GM21381 (cell line): ENCODE data around the gene USP24.

ENCODE experiments used
- ATAC-seq: cut with Tn5 transposase; IDR thresholded peaks from one replicate; pipeline ENCODE4 v1.9.1; 2021; ENCODE audit warnings: mild to moderate bottlenecking, moderate library complexity; ENCODE audit not compliant: unreplicated experiment

USP24 gene

DNA sequence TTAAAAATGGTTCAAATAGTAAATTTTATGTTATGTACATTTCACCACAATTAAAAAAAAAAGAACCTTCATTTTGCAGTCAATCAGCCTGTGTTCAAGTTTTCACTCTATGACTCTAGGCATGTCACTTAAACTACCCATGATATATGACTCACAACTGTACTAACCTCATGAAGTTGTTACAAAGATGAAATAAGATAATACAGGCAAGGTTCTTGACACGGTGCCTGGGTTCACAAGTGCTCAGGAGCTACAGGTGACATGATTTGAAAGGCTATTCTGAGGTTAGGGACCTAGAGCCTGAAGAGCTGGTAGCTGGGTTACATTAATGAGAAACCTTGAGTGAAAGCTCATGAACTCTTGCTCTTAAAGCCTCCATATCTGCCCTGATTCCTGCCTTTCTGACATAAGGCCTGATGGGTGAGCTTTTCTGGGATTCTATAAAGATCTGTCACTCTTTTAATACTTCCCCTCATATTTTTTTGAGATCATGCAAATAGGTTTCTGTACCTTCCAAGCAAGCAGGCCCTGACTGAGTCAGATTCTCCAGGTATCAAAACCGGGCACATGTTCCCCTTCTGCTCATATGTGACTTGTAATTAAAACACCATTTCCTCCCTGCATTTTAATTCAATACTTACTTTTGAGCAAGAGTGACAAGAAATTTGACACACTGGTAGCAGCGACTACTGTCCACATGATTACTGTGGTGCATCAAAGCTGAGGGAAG is 141.8 kb downstream of the USP24 start:
- peak; percentile 66 for ATAC-seq

DNA sequence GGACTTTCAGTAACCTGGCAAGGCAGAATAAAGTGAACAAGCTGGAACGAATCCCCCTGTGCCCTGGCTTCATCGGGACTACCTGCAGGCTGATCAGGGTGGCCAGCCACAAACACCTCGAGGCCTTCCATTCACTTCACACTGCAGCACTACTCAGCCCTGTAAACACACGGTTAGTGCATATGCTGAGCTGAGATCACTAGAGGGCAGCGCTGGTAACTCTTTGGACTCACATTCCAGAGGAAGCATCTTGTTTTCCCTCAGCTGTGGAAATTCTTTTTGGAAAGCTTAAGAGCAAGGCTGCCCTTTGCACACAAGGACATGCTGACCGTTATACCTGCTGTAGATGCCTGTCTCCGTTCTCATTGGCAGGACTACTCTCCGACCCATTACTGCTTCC is 143.7 kb downstream of the USP24 start:
- no peak for ATAC-seq

DNA sequence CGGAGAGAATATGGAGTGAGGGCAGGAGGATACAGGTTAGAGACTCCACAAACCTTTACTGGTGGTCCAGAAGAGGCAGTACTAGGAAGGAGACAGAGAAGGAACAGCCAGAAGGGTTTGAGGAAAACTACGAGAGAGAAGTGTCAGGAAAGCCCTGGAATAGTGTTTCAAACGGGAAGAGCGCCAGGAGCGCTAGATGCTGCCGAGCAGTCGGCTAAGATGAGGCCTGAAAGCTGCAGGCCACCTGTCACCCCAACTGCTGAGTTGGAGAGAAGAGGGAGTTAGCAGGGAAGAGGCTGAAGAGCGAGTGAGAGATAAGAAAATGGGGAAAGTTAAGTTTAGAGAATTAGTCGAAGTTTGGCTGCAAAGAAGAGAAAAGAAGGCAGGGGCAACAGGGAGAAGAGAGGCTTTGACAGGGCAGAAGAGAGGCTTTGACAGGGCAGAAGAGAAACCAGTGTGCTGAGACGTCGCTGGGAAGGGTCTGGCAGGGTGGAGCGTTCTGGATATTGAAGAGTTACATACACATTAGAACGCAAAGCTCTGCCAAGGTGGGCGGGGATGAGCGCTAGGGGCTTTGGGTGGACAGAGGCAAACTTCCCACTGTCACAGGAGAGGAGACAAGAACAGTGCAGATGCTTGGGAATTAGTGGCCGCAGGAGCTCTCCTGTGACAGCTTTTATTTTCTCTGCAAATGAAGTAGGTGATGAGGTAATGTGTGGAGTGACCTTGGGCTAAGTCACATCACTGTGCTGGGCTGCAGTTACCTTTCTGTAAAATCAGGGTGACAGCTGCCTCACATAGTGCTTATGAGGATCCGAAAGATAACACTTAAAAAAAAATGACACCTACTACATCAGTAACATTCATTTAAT is 144.6 kb downstream of the USP24 start:
- no peak for ATAC-seq

- no peak for ATAC-seq
These were observed 145.9 kb downstream of the USP24 start for GRCh38 chr1:55069280-55069679.

- ATAC-seq: no peak
These were observed 146.5 kb downstream of the USP24 start for GRCh38 chr1:55068638-55069037.

GRCh38 chr1:55067914-55068313 is 147.2 kb downstream of the USP24 start:
- no peak for ATAC-seq

DNA sequence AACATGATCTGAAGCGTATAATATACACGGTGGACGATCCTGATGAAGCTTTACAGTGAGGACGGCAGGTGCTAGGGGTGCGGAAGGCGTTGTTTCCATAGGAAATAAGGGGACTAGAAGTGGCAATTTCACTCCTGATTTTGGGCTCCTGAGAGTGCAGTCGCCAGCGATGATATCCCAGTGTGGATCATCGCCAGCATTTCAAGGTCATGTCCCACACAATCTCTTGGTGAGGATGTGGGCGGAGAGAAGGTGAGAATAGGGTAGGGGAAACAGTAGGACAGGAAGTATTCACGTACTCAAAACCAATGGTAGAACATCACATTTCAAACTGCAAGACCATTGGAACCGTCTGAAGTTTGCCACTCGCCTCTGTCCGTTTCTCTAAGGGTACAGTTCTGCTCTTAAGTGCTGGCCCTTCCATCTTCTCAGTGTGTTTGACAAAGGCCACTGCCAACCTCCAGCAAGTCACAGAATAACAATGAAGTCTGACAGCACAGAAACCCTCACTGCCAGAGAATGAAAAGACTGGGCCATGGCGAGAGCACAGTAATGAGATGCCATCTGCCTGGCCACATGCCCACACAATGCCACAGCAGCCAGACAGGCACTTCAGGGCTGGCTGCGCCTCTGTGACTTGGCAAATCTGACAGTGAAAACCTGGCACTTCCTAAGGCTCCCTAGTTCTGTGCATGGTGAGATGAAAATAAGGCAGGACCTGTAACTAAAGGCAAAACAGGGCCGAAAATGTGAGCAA is 148.0 kb downstream of the USP24 start:
- ATAC-seq: no peak

- no peak for ATAC-seq
These were observed 149.5 kb downstream of the USP24 start for GRCh38 chr1:55065648-55066047.

DNA sequence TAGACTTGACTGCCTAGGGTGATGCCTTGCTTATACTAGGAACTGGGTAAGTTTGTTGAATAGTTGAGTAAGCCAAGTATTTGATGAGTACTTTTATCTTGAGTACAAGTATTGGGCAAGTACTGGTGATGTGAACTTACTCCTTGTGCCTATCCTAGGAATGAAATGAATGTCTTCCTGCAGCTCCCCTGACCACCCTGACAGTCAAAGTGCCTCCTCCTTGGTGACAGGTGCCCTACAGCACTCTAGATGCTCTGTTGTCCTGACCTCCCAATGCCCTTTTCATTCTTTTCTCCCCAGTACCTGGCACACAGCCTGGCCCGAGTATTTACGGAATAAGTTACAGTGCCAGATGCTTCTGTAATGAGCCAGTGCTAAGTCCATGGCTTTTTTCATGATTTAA is 150.3 kb downstream of the USP24 start:
- no peak for ATAC-seq

GRCh38 chr1:55064071-55064581 is 151.0 kb downstream of the USP24 start:
- ATAC-seq: no peak

GRCh38 chr1:55063577-55063942 is 151.6 kb downstream of the USP24 start:
- ATAC-seq: no peak

- no peak for ATAC-seq
These were observed 152.2 kb downstream of the USP24 start for GRCh38 chr1:55062801-55063576.

GRCh38 chr1:55061706-55062321 is 153.3 kb downstream of the USP24 start:
- ATAC-seq: no peak

- ATAC-seq: no peak
These were observed 154.0 kb downstream of the USP24 start for GRCh38 chr1:55061000-55061705.

DNA sequence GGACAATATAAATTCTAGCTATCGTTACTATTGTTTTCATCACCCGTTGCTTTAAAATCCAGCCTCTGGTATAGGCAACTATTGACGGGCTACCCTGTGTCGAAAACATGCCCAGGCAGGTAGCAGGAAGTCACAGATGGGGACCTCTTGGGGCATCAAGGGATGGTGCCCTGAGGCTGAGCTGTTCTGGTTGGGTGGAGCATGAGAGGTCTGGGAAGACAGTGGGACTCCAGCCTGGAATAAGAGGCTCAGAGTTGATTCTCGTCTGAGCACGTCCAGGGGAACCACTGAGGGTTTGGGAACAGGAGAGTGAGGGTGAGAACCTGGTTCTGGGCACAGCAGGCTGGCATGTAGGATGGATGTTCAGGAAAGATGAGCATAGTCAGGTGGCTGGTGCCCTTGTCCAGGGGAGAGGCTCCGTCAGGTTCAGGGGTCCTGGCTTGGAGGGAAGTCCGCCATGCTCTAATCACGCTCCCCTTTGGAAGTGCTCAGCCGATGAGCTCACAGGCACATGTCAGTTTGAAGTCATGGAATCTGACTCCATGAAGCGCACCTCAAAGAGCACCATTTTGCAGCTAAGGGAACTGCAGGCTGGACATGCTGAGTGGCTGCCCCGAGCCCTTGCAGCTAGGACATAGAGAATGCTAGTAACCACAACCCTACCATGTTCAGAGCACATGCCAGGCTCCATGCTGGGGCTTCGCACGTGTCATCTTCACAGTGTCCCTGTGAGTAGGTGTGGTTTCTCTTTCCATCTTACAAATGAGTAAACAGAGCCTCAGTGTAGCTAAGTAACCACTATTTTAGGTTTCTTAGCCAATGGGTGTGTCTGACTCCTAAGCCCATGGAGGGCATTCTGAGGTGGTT is 154.8 kb downstream of the USP24 start:
- no peak for ATAC-seq

DNA sequence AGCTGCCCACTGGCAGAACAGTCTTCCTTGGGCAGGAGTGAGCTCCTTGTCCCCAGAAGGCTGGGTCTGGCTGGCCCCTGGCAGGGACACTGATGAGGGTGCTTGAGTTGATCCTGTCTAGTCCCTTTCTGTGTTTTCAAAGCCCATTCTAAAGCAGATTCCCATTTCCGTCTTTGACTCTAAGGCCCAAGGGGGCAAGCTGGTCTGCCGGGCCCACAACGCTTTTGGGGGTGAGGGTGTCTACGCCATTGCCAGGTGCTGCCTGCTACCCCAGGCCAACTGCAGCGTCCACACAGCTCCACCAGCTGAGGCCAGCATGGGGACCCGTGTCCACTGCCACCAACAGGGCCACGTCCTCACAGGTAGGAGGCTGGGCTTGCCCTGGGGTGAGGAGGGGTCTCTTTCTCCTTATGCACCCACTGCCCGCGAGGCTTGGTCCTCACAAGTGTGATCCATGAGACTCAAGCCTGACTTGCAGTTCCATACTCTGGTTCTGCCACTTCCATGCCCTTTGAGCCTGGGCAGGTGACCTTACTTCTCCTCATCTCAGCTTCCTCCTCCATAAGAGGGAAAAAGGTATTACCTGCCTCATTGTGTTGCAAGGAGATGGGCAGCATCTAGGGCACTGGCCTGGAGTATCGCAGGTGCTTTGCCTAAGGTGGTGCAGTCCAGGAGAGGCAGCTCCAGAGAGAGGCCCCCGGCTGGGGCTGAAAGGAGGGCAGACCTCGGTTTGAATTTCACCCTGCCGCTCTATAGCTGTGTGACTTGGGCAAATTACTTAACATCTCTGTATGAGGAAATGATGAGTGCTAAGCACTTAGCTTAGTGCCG is 155.6 kb downstream of the USP24 start:
- ATAC-seq: no peak

DNA sequence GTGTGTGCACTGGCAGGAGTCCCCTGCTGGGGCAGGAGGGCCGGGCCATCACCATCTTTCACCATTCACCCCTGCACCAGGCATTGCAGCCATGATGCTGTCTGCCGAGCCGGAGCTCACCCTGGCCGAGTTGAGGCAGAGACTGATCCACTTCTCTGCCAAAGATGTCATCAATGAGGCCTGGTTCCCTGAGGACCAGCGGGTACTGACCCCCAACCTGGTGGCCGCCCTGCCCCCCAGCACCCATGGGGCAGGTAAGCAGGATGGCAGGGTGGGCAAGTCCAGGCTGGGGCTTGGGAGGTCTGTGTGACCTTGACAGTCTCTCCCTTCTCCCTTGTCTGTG is 157.2 kb downstream of the USP24 start:
- no peak for ATAC-seq
